GM21447 (cell line): ENCODE measurements around the gene KXD1.
"Not testable (repeated sequence)": the region's sequence is repeated elsewhere in the genome, so short reads cannot be mapped to it uniquely, and the experiment has no call there.

ENCODE experiments used
- ATAC-seq: cut with Tn5 transposase; IDR thresholded peaks from one replicate; pipeline ENCODE4 v1.9.1; 2021; ENCODE audit not compliant: unreplicated experiment

KXD1 gene

DNA sequence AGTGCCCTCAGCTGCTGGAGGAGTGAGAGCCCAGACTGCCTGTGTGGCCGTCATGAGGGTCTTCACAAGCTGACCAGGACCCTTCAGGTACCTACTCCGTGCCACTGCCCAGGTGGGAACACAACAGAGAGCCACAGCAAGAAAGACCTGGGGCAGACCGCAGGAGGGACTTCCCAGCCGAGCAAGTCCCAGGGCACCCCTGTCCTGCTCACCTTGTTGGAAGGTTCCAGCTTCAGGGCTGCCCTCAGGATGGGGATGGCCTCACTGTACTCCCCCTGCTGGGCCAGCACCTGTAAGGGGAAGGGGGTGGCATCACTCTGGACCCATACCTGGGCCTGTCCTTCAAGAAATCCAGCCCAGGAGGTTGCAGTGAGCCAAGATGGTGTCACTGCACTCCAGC lies 24.6 kb upstream of the KXD1 start:
- no peak for ATAC-seq

DNA sequence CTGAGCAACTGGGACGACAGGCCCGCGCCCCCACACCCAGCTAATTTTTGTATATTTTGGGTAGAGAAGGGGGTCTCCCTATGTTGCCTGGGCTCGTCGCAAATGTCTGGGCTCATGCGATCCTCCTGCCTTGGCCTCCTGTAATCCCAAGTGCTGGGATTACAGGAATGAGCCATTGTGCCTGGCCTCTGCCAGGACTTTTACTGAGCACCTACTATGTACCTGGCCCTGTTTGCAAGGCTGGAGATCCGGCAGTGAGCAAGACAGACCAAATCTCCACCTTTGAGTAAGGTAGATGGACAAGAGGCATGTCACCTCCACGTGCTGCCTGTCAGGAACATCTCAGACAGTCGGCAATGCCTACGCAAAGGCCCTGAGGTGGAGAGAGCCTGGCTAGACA lies 21.2 kb upstream of the KXD1 start:
- no peak for ATAC-seq

DNA sequence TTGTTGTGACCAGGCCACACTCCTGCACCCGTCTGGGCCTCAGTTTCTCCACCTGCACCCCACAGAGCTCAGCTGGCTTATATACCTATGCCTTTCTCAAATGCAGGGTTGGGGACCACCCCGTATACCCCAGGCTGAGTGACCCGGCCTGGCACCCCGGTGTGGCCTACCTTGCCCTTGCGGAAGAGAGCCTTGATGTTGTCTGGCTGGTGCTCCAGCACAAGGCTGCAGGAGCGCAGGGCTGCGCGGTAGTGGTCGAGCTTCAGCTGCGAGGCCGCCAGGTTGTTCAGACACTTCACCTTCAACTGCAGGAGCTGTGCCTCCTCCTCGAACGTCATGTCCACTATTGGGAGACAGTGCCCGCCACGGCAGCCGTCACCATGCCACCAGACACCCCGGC lies 20.2 kb upstream of the KXD1 start:
- ATAC-seq, result no peak

DNA sequence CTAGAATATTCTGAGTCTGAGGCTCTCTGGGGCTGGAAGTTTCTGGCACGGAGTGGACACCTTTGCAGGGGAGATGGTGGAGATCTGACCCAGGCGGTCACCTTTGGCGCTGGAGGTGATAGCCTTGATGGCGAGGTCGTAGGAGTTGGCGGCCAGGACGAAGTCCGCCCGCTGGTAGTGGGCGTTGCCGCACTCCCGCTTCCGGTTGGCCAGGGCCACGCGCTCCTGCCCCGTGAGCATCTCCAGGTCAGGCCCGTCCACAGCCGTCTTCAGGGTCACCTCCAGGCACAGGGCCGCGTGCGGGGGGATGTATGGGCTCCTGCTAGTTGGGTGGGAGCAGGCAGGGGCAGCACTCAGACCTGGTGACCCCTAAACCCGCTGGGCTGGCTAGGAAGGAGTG lies 19.6 kb upstream of the KXD1 start:
- no peak for ATAC-seq

DNA sequence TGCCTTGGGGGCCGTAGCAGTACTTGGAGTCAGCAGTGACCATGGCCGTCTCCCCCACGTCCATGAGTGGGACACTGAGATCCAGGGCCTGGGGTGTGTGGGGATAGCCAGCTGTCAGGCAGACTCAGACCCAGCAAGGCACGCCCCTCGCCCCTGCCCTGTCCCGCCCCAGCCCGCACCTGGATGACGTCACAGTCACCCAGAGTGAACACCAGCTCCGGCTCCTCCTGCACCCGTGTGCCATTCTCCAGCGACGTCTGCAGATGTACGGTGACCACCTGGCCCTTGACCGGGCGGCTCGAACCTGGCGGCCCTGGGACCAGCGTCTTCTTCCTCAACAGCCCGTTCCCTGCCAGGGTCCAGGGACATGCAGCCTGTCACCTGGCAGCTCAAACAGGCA lies 18.3 kb upstream of the KXD1 start:
- ATAC-seq, result no peak

- ATAC-seq, result not testable (repeated sequence)
These were observed 17.5 kb upstream of the KXD1 start for GRCh38 chr19:18540200-18540599.

- no peak for ATAC-seq
These were observed 16.2 kb upstream of the KXD1 start for GRCh38 chr19:18541258-18541991.

DNA sequence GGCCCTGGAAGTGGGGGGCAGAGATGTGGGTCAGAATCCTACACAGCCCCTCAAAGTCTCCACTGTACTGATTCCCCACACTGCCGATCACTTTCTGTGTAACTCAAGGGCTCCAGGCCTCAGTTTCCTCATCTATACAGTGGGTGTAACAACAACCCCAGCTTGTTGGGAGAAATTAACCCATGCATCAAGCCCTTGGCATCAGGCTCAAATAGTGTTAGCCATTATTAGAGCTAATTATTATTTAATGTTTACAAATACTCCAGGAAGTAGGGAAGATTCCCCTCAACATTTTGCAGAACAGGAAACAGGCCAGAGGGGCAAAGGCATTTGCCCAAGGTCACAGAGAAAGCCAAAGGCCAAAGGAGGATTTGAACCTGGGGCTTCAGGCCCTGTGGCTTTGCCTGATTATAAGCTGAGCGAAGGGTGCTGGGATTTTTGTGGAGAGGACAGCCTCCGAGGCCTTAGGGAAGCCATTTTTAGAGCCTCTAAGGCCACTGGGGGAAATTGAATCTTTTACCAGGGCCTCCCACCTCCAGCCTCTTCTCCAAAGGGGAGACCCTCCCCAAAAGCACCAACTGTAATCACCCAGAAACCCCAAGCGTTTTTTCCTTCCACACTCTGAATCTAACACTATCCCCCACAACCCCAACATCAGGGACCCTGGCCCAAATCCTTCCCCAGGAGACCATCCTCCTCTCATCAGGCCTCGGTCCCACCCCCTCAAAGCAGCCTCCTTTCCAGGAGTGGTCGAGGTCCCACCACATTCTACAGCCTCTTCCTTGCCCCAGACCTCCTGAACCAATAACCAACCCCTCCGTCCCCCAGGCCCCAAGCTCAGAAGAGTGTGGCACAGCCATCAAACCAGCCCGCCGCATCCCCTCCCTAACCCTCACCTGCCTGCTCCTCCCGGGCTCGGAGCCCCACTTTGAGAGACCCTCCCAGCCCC lies 15.4 kb upstream of the KXD1 start:
- no peak for ATAC-seq

DNA sequence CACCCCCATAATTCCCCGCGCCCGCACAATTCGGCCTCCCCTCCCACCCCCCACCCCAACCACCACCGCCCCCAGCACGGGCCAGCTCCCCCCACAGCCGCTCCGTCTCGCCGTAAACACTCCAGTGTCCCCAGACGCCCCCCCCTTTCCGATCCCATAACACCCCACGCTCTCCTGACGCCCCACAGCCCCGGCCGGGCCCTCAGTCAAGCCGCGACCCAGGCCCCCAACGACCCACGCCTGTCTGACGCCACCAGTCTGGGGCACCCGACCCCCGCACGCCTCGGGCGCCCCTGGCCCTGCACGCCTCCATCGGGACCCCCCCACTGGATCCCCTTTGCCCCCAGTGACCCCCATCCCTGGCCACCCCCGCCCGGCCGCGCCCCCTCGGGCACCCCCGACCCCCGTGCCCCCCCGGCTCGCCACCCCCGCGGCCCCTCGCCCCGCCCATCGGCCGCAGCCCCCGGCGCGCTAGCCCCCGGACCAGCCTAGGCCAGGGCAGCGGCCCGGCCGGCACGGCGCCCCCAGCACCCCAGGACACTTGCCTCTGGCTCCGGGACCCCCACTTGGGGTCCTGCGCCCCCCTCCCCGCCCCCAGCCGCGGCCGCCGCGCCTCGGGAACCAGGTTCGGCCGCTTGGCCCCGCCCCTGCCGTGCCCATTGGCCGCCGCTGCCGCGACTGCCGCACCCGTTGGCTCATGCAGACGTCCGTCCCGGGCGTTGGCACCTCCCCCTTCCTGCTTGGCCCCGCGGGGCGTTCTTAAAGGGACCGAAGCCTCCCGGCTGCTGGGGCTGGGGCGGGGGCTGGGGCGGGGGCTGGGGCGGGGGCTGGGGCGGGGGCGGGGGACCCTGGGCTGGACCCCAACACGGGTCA lies 14.5 kb upstream of the KXD1 start, which contains the start of gene FKBP8:
FKBP8 (minus strand) TSS at position 633 of the 873 bp plus-strand sequence. CDS start 1,603 bp downstream, outside the sequence.
- ATAC-seq, result peak; percentile 81

DNA sequence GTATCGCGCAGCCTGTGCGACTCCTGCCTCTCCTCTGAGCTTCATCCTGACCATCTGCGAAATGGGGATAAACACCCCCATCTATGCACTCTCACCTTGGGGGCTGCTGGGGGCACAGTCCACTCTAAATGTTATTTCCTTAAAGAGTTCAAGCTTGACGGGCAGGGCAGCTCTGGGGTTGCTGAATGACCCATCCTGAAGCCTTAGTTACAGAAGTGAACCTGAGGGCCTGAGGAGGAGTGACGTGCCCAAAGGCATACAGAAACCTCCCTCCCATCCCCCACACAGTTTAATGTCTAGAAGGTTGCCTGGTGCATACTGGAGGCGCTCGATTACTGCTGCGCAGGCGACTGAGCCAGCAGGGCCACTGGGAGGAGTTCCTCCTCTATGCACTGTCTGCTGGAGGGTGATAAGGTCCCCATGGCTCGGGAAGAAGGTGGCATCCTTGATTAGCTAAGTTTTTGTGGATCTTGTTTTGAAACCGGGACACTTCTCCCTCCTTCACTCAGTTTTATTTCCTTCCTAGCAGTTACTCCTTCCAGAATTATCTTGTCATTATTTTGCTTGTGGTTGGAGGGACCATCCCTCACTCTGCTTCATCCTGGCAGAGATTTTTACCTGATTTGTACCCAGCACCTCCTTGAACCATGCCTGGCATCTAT lies 13.7 kb upstream of the KXD1 start:
- ATAC-seq, result peak; percentile 80

DNA sequence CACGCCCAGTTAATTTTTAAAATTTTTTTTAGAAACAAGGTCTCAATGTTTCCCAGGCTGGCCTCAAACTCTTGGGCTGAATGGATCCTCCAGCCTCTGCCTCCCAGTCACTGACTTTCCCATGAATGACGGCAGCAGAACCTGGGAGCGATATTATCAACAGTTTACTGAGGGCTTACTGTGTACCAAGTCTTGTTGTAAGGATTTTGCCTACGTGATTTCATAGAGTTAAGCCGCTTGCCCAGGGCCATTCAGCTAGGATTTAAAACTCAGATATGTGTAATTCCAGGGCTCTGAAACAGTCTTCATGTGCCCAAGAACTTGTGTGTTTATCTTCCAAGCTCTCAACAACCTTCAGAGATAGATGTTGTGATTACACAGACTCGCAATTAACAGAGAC lies 6.0 kb upstream of the KXD1 start:
- ATAC-seq, result no peak

- ATAC-seq, result no peak
These were observed 509 bp downstream of the KXD1 start for GRCh38 chr19:18558202-18558555.

DNA sequence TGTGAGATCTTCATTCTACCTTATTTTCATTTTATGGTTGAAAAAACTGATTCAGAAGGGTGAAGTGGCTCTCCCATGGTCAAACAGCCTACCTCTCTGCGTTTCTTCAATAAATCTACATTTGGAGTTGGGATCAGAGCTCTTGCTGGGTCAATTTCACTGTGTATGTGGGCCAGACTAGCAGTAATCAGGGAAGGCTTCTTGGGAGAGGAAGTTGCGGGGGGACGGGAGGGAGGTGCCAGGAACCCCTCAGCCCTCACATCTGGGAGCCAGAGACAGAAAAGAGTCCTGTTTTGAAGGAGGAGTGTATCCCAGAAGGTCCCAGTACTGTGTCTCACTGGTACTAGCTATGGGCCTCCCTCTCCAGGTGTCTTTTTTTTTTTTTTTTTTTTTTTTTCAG lies 934 bp downstream of the KXD1 start:
- no peak for ATAC-seq

DNA sequence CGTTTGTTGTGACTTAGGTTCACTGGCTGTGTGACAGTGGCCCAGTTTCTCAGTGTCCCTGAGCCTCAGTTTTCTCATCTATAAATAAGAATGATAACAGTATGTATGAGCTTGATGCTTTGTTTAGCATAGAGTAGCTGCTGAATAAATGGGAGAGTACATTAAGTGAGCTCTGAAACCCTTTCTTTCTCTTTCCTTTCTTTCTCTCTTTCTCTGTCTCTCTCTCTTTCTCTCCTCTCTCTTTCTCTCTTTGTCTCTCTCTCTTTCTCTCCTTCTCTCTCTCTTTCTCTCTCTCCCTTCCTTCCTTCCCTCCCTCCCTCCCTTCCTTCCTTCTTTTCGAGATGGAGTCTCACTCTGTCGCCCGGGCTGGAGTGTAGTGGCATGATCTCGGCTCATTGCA lies 2.0 kb downstream of the KXD1 start:
- no peak for ATAC-seq

DNA sequence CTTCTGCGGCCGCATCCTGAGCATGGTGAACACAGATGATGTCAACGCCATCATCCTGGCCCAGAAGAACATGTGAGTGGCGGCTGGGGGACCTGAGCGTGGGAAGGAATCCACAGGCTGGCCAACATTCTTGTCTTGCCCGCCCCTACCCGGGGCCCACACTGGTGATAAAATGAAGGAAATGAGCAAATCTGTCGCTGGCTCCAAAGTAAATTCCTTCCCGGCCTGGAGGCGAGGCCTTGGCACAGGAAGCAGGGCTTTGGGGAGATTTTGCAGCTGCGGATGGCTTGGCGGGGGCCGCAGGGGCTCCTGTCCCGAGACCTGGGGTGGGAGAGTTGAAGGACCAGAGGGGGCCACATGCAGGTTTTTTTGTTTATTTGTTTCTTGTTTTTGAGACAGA lies 4.4 kb downstream of the KXD1 start:
- ATAC-seq, result no peak

DNA sequence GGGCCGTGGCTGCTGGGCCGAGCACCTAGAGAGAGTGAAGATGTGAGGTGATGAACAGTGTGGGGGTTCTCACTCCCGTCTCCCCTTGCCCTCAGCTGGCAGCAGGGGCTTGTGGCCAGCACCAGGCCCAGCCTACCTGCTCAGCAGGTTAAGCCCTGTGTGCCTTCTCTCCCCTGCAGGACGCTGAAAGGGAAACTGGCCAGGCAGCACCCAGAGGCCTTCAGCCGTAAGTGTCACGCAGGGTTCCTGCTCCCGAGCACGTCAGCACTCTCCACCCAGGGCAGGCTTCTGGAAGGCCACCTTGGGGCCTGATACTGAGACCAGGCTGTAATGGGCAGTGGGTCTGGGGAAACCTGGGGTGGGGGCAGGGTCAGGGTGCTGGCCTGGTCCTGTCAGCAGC lies 9.3 kb downstream of the KXD1 start:
- no peak for ATAC-seq

GRCh38 chr19:18568367-18568766 lies 10.7 kb downstream of the KXD1 start:
- ATAC-seq, result no peak

GRCh38 chr19:18571564-18572344 lies 14.1 kb downstream of the KXD1 start, which contains the start of gene UBA52:
TSS of gene UBA52 (plus strand) at chr19:18571857. CDS start at chr19:18573301, 1,444 bp downstream.
- ATAC-seq, result peak; percentile 89

DNA sequence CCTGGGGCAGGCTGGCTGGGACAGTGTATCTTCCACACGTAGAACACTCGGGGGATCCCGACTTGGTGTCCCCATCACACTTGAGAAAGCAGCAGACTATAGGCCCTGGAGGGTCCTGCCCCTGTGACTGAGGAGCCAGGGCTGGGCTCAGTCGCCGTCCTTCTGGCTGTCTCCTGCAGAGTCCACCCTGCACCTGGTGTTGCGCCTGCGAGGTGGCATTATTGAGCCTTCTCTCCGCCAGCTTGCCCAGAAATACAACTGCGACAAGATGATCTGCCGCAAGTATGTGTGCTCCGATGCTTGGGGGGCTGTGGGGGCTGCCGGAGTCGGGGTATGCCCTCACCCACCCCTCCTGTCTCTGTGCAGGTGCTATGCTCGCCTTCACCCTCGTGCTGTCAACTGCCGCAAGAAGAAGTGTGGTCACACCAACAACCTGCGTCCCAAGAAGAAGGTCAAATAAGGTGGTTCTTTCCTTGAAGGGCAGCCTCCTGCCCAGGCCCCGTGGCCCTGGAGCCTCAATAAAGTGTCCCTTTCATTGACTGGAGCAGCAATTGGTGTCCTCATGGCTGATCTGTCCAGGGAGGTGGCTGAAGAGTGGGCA lies 17.1 kb downstream of the KXD1 start:
- ATAC-seq, result no peak
